Activated CD8-positive, alpha-beta T cell treated with anti-CD3 and anti-CD28 coated beads for 36 hours (primary cell): ENCODE measurements around the gene HYAL2. TPM values are rescaled to one million over a fixed set of nuclear protein-coding genes. Genes with fewer than 3 reads are reported as not detected.
A peak's percentile ranks its signal among the peaks of the same experiment; 100 is the strongest.

Experiments
- ATAC-seq: fragments of 200-7000 bp; cut with Tn5 transposase; one replicate; pipeline ENCODE4 v1.10.0; 2021; ENCODE audit warnings: mild to moderate bottlenecking, moderate library complexity
- CTCF ChIA-PET: fragments of 350-600 bp; sonication (Branson Sonifier 250); formaldehyde crosslinking; loops from one replicate; lab custom pipeline; 2021; ENCODE audit warnings: antibody characterized with exemption; lab: Charles Lee
- POLR2A ChIA-PET: fragments of 350-600 bp; sonication (Branson Sonifier 250); formaldehyde crosslinking; loops from one replicate; lab custom pipeline; 2021; ENCODE audit warnings: antibody characterized with exemption; lab: Charles Lee
- DNase-seq: peaks from one replicate; pipeline ENCODE4 v3.0.0-alpha.2; 2020
- H3K27ac Mint-ChIP-seq: one replicate; pipeline ENCODE4 v1.8.0; 2021; ENCODE audit warnings: mild to moderate bottlenecking, mixed read lengths
- H3K27me3 Mint-ChIP-seq: one replicate; pipeline ENCODE4 v1.8.0; 2021; ENCODE audit warnings: mixed read lengths
- H3K36me3 Mint-ChIP-seq: one replicate; pipeline ENCODE4 v1.8.0; 2021; ENCODE audit warnings: low read depth, mixed read lengths
- H3K4me1 Mint-ChIP-seq: one replicate; pipeline ENCODE4 v1.8.0; 2021; ENCODE audit warnings: low read depth, mixed read lengths
- H3K4me3 Mint-ChIP-seq: one replicate; pipeline ENCODE4 v1.8.0; 2021; ENCODE audit warnings: mild to moderate bottlenecking, moderate library complexity, mixed read lengths
- H3K9me3 Mint-ChIP-seq: one replicate; pipeline ENCODE4 v1.8.0; 2021; ENCODE audit warnings: mixed read lengths
- intact Hi-C: fragments of 100-400 bp; cut with micrococcal nuclease; formaldehyde crosslinking; loops from one replicate; pipeline ENCODE4 v1.10.0; 2022
- total RNA-seq, 2 experiments: library from RNA; stranded (reverse); gene quantifications; one replicate each; pipeline ENCODE4 v1.2.3, GENCODE V29; 2021
- TF ChIP-seq, protein P1 (sequence below): fragments of 200-600 bp; IDR thresholded peaks from one replicate; pipeline ENCODE4 v1.8.0; 2022; ENCODE audit warnings: antibody characterized with exemption, mild to moderate bottlenecking

HYAL2 gene
- total RNA-seq, 2 experiments from 2014 or later: 3.9 to 4.1 TPM

DNA sequence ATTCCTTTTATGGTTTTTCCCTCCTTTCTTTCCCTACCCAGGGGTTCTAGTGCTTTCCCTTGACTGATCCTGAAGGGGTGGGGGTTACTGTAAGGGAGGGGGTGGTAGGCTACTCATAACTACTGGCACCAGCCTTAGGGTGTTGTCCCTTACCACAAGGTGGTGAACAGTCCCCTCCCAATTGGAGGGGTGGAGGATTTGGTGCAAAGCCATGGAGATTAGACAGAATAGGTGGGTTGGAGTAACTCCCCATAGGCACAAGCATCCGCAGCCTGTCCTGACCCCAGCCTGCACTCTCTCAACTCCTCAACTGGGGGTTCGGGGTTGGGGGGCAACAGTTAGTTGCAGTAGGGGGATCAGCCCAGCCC lies 2.6 kb upstream of the HYAL2 start:
- TF ChIP-seq, protein P1, sequence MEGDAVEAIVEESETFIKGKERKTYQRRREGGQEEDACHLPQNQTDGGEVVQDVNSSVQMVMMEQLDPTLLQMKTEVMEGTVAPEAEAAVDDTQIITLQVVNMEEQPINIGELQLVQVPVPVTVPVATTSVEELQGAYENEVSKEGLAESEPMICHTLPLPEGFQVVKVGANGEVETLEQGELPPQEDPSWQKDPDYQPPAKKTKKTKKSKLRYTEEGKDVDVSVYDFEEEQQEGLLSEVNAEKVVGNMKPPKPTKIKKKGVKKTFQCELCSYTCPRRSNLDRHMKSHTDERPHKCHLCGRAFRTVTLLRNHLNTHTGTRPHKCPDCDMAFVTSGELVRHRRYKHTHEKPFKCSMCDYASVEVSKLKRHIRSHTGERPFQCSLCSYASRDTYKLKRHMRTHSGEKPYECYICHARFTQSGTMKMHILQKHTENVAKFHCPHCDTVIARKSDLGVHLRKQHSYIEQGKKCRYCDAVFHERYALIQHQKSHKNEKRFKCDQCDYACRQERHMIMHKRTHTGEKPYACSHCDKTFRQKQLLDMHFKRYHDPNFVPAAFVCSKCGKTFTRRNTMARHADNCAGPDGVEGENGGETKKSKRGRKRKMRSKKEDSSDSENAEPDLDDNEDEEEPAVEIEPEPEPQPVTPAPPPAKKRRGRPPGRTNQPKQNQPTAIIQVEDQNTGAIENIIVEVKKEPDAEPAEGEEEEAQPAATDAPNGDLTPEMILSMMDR: no peak
- Mint-ChIP-seq H3K27ac (no peak overlapping the region), H3K4me1 (peaks cover 26% of the 10 kb centered on the region), H3K36me3 (peaks cover 6% of the 10 kb centered on the region), H3K27me3 (no peaks in the 10 kb centered on the region), H3K9me3 (no peaks in the 10 kb centered on the region), H3K4me3 (no peak overlapping the region)
- ChIA-PET POLR2A (interaction anchor here (1.4 to 13.4 kb wide), 2 partner anchors 11 to 50 kb away, joined by 4 to 126 read pairs; partner anchors contain the start of gene RASSF1), CTCF (interaction anchor here (0.7 to 3.0 kb wide), 10 partner anchors 10 to 131 kb away, joined by 3 to 40 read pairs (median 6); partner anchors contain the start of genes HYAL1, HYAL3, IFRD2 and NAA80)
- DNase-seq (no peak), ATAC-seq (no peak)
- intact Hi-C loops: no loop called here

DNA sequence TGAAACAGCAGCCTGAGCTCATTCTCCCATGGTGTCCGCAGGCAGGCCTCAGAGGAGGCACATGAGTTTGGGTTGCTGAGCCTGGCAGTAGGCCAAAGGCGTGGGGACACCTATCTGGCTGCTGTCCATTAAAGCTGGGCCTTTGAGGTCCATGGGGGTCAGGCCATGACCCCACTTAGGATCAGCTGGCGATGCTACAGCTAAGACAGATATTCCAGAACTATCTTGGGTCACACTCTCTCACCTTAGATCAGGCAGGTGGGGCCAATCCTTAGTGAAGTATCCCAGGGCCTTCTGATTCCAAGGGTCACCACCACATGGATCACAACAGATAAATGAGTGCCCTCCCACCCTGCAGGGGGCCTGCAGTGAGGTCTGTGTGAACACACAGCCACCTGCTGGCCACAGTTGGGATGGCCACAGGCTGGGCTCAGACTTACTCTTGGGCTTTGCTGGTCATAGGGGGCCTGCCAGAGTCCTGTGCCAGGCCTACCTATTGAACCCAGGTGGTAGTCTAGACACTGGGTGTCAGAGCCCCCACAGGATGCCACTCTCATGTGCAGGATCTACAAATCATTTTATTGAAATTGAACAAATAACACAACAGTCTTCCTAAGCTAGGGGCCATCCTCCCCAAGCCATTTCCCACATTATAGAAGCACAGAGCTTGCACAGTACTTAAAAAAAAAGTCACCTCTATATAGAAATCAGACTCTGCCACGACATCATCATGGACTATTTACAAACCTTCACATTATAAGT lies 2.0 kb upstream of the HYAL2 start:
- Mint-ChIP-seq H3K36me3 (peaks cover 4% of the 10 kb centered on the region), H3K9me3 (no peaks in the 10 kb centered on the region), H3K27ac (no peak overlapping the region), H3K27me3 (no peaks in the 10 kb centered on the region), H3K4me1 (peaks cover 31% of the 10 kb centered on the region), H3K4me3 (no peak overlapping the region)
- intact Hi-C loops: no loop called here
- ATAC-seq (peak; percentile 50), DNase-seq (peak; percentile 84)
- ChIA-PET POLR2A (interaction anchor here (0.8 to 13.4 kb wide), 3 partner anchors 11 to 49 kb away, joined by 3 to 126 read pairs (median 4); partner anchors contain the start of gene RASSF1), CTCF (interaction anchor here (0.6 to 3.0 kb wide), 21 partner anchors 10 to 130 kb away, joined by 3 to 40 read pairs (median 4); partner anchors contain the start of genes CYB561D2, HYAL1, HYAL3 and IFRD2)
- TF ChIP-seq, protein P1: peak; percentile 84

DNA sequence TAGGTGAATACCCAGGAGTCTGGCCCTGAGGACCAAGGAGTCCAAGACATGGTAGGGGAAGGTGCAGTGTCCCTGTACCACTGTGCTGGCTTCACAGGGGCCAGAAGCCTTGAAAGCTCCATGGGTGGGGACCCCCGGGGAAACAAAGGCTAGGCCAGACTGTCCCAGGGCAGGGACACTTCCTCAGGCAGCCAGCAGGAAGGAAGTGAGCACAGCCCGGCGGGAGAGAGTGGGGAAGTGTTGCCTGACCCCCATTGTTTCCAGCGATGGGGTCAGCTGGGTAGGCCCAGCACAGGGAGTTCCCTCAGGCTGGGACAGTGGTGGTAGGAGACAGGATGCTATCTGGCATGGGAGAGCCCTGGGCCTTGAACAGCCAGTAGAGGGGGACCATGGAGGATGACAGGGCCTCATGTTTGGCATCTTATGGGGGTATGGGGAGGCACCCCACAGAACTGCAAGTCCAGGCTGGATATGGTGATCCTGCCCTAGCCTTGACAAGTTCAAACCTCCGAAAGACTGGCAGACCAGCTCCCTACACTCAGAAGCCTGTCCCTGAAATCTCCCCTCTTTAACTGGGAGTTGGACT lies 1.2 kb upstream of the HYAL2 start:
- no peak for ATAC-seq
- intact Hi-C loops: no loop called here
- ChIA-PET CTCF (interaction anchor here (0.6 to 3.0 kb wide), 20 partner anchors 9 to 129 kb away, joined by 3 to 40 read pairs (median 4); partner anchors contain the start of genes CYB561D2, HYAL1, HYAL3 and IFRD2), POLR2A (interaction anchor here (0.5 to 13.4 kb wide), 5 partner anchors 12 to 229 kb away, joined by 3 to 126 read pairs (median 4); partner anchors contain the start of genes CYB561D2, NPRL2 and RASSF1)
- Mint-ChIP-seq H3K36me3 (peaks cover 5% of the 10 kb centered on the region), H3K4me1 (peaks cover 37% of the 10 kb centered on the region), H3K9me3 (no peaks in the 10 kb centered on the region), H3K27me3 (no peaks in the 10 kb centered on the region), H3K27ac (peak overlapping the region; percentile 17), H3K4me3 (no peak overlapping the region)
- no peak for DNase-seq
- TF ChIP-seq, protein P1: no peak

DNA sequence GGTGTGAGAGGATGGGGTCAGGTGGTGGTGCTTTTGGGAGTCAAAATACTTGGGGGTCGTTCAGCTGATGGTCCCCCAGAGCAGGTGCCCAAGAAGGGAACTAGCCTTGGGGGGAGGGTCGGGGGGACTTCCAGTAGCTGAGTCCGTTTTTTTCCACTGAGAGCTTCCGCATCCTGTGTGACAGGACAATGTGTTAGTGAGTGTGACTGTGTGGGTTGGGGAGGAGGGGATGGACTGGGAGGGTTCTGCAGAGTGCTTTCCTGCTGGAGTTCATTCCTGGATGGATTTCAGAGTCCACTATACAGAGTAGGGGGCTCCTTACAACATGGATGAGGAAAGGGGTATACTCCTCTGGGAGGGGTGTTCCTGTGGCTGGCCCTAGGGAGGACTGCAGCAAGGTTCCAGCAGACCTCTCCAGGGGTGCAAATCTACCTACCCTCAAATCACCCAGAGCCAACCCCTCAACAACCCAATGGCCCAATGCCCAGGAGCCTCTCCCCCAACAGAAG lies 601 bp upstream of the HYAL2 start:
- POLR2A ChIA-PET: interaction anchor here (0.7 to 13.4 kb wide), 4 partner anchors 13 to 27 kb away, joined by 3 to 126 read pairs (median 4); partner anchors contain the start of genes CYB561D2, NPRL2 and RASSF1
- DNase-seq (no peak), ATAC-seq (no peak)
- Mint-ChIP-seq H3K4me3 (no peak overlapping the region), H3K27me3 (no peaks in the 10 kb centered on the region), H3K9me3 (no peaks in the 10 kb centered on the region), H3K36me3 (peaks cover 3% of the 10 kb centered on the region), H3K27ac (no peak overlapping the region), H3K4me1 (peaks cover 36% of the 10 kb centered on the region)
- intact Hi-C loops: no loop called here
- CTCF ChIA-PET: interaction anchor here (1.2 to 3.0 kb wide), 5 partner anchors 9 to 27 kb away, joined by 4 to 40 read pairs (median 8); partner anchors contain the start of genes CYB561D2, HYAL1 and NPRL2
- TF ChIP-seq, protein P1: no peak
